Ectodermal cell (in vitro differentiated cells): ENCODE data around the gene CFAP43.

Experiments used
- H3K27ac ChIP-seq: 2 replicates; pipeline ENCODE4 v1.7.0; 2013; ENCODE audit warnings: mild to moderate bottlenecking, low read depth, low read length; ENCODE audit not compliant: insufficient read depth, poor library complexity, severe bottlenecking
- H3K27me3 ChIP-seq: 2 replicates; pipeline ENCODE4 v1.7.0; 2013; ENCODE audit warnings: mild to moderate bottlenecking, low read length; ENCODE audit not compliant: insufficient read depth, control insufficient read depth, poor library complexity, severe bottlenecking
- H3K36me3 ChIP-seq: one replicate; pipeline ENCODE4 v1.7.0; 2013; ENCODE audit warnings: low read length; ENCODE audit not compliant: control insufficient read depth, insufficient read depth
- H3K4me1 ChIP-seq: one replicate; pipeline ENCODE4 v1.7.0; 2013; ENCODE audit warnings: low read length; ENCODE audit not compliant: control insufficient read depth, insufficient read depth
- H3K4me3 ChIP-seq: 2 replicates; pipeline ENCODE4 v1.7.0; 2013; ENCODE audit warnings: low read depth, low read length, control low read depth; ENCODE audit not compliant: insufficient read depth
- H3K9me3 ChIP-seq: 2 replicates; pipeline ENCODE4 v1.7.0; 2013; ENCODE audit warnings: mild to moderate bottlenecking, low read length, moderate library complexity; ENCODE audit not compliant: control insufficient read depth
- WGBS, 2 experiments: methylation state at CpG; one replicate each; pipeline ENCODE4 v1.1.7; 2013; ENCODE audit warnings: missing lambda C conversion rate in 2 of 2; 5-methylcytosine and 5-hydroxymethylcytosine counted together

CFAP43 gene

GRCh38 chr10:104232613-104233102 lies 494 bp upstream of the CFAP43 start:
- WGBS, 2 experiments, result 19 to 33% methylated on average over 17 to 20 of the region's 20 CpGs
- Histone ChIP-seq H3K9me3 (no peaks in the 10 kb centered on the region), H3K27ac (no peak overlapping the region), H3K27me3 (peaks cover 11% of the 10 kb centered on the region), H3K4me3 (peak overlapping the region; percentile 73), H3K4me1 (no peaks in the 10 kb centered on the region), H3K36me3 (no peaks in the 10 kb centered on the region)

- H3K4me1 ChIP-seq, result no peaks in the 10 kb centered on the region
- no peak overlapping the region for H3K27ac ChIP-seq
- no peak overlapping the region for H3K4me3 ChIP-seq
- WGBS, 2 experiments, result 87 to 96% methylated on average over 4 of the region's 4 CpGs
- H3K27me3 ChIP-seq, result peaks cover 11% of the 10 kb centered on the region
- no peaks in the 10 kb centered on the region for H3K36me3 ChIP-seq
- H3K9me3 ChIP-seq, result no peaks in the 10 kb centered on the region
Observed at GRCh38 chr10:104230490-104230889, 1.7 kb downstream of the CFAP43 start.

- Histone ChIP-seq H3K27me3 (no peaks in the 10 kb centered on the region), H3K27ac (no peak overlapping the region), H3K4me3 (no peak overlapping the region), H3K9me3 (no peaks in the 10 kb centered on the region), H3K36me3 (no peaks in the 10 kb centered on the region), H3K4me1 (no peaks in the 10 kb centered on the region)
Observed at GRCh38 chr10:104223304-104223703, 8.9 kb downstream of the CFAP43 start.

- 90 to 100% methylated on average over 1 to 2 of the region's 2 CpGs for WGBS, 2 experiments
- no peak overlapping the region for H3K4me3 ChIP-seq
- no peaks in the 10 kb centered on the region for H3K36me3 ChIP-seq
- no peak overlapping the region for H3K27ac ChIP-seq
- no peaks in the 10 kb centered on the region for H3K4me1 ChIP-seq
- no peaks in the 10 kb centered on the region for H3K9me3 ChIP-seq
- no peaks in the 10 kb centered on the region for H3K27me3 ChIP-seq
Observed at GRCh38 chr10:104220522-104220921, 11.6 kb downstream of the CFAP43 start.

GRCh38 chr10:104218751-104219150 lies 13.4 kb downstream of the CFAP43 start:
- H3K27ac ChIP-seq, result no peak overlapping the region
- H3K4me3 ChIP-seq, result no peak overlapping the region
- no peaks in the 10 kb centered on the region for H3K9me3 ChIP-seq
- WGBS, 2 experiments, result 90% methylated on average over 7 of the region's 7 CpGs
- H3K4me1 ChIP-seq, result no peaks in the 10 kb centered on the region
- H3K27me3 ChIP-seq, result no peaks in the 10 kb centered on the region
- no peaks in the 10 kb centered on the region for H3K36me3 ChIP-seq

- no peak overlapping the region for H3K27ac ChIP-seq
- H3K4me1 ChIP-seq, result no peaks in the 10 kb centered on the region
- WGBS, 2 experiments, result 92 to 97% methylated on average over 3 of the region's 3 CpGs
- no peaks in the 10 kb centered on the region for H3K9me3 ChIP-seq
- H3K27me3 ChIP-seq, result no peaks in the 10 kb centered on the region
- no peak overlapping the region for H3K4me3 ChIP-seq
- no peaks in the 10 kb centered on the region for H3K36me3 ChIP-seq
Observed at GRCh38 chr10:104216631-104217030, 15.5 kb downstream of the CFAP43 start.

GRCh38 chr10:104209575-104210198 lies 22.5 kb downstream of the CFAP43 start:
- Histone ChIP-seq H3K27me3 (no peaks in the 10 kb centered on the region), H3K27ac (no peak overlapping the region), H3K9me3 (no peaks in the 10 kb centered on the region), H3K36me3 (no peaks in the 10 kb centered on the region), H3K4me1 (no peaks in the 10 kb centered on the region), H3K4me3 (no peak overlapping the region)
- 15% methylated on average over 1 of the region's 2 CpGs; no CpG with 5 or more reads in 1 of the 2 experiments for WGBS, 2 experiments

- Histone ChIP-seq H3K27ac (no peak overlapping the region), H3K9me3 (no peaks in the 10 kb centered on the region), H3K36me3 (no peaks in the 10 kb centered on the region), H3K27me3 (no peaks in the 10 kb centered on the region), H3K4me1 (no peaks in the 10 kb centered on the region), H3K4me3 (no peak overlapping the region)
- WGBS, 2 experiments, result 100% methylated on average over 2 to 3 of the region's 3 CpGs
Observed at GRCh38 chr10:104208730-104209129, 23.4 kb downstream of the CFAP43 start.

- Histone ChIP-seq H3K36me3 (no peaks in the 10 kb centered on the region), H3K9me3 (no peaks in the 10 kb centered on the region), H3K27me3 (no peaks in the 10 kb centered on the region), H3K27ac (no peak overlapping the region), H3K4me3 (no peak overlapping the region), H3K4me1 (no peaks in the 10 kb centered on the region)
- 93 to 95% methylated on average over 2 of the region's 2 CpGs for WGBS, 2 experiments
Observed at GRCh38 chr10:104202231-104202630, 29.9 kb downstream of the CFAP43 start.

- Histone ChIP-seq H3K4me1 (no peaks in the 10 kb centered on the region), H3K27ac (no peak overlapping the region), H3K9me3 (no peaks in the 10 kb centered on the region), H3K4me3 (no peak overlapping the region), H3K27me3 (no peaks in the 10 kb centered on the region), H3K36me3 (no peaks in the 10 kb centered on the region)
- 100% methylated on average over 1 of the region's 1 CpG; no CpG with 5 or more reads in 1 of the 2 experiments for WGBS, 2 experiments
Observed at GRCh38 chr10:104201636-104202035, 30.5 kb downstream of the CFAP43 start.
